ENCODE results near the gene HSF2BP.

DNA sequence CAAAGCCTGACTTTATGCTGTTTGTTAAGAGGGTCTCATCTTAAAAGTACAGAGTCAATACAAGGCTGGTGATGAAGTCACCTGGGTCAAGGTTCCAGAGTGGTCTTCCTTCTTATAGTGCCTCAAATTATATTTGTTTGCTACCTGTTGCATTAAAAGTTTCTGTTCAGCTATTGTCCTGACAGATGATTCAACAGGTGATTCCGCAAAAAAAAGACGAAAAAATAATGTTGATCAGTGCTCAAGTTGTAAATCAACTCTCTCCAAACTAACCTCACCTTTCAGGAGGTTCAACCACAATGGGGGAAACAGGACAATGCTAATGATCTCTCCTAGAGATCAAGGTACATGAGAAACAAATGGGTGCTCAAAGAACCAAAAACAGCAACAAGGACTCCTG lies 35.7 kb downstream of the HSF2BP start:
- TF ChIP-seq POLR2AphosphoS5 (IDR thresholded peaks at IDR 0.05) = no peak
- TF ChIP-seq POLR2A (IDR thresholded peaks at IDR 0.05) = no peak
- TF ChIP-seq, protein P1, sequence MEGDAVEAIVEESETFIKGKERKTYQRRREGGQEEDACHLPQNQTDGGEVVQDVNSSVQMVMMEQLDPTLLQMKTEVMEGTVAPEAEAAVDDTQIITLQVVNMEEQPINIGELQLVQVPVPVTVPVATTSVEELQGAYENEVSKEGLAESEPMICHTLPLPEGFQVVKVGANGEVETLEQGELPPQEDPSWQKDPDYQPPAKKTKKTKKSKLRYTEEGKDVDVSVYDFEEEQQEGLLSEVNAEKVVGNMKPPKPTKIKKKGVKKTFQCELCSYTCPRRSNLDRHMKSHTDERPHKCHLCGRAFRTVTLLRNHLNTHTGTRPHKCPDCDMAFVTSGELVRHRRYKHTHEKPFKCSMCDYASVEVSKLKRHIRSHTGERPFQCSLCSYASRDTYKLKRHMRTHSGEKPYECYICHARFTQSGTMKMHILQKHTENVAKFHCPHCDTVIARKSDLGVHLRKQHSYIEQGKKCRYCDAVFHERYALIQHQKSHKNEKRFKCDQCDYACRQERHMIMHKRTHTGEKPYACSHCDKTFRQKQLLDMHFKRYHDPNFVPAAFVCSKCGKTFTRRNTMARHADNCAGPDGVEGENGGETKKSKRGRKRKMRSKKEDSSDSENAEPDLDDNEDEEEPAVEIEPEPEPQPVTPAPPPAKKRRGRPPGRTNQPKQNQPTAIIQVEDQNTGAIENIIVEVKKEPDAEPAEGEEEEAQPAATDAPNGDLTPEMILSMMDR (IDR thresholded peaks at IDR 0.05) = no peak

Measured in stomach (tissue), 4 donors.